ENCODE results near the gene VMP1. TPM values are rescaled to one million over a fixed set of nuclear protein-coding genes. Genes with fewer than 3 reads are reported as not detected.

Gene VMP1
- total RNA-seq, 1 experiment from 2014 or later, result 72.8 TPM

GRCh38 chr17:59762824-59763374 lies 55.4 kb downstream of the VMP1 start:
- TF ChIP-seq SOX15 (CRISPR knock-in tag; IDR thresholded peaks at IDR 0.05) (no peak), CREB1 (CRISPR knock-in tag; IDR thresholded peaks at IDR 0.05) (no peak), ZMAT4 (CRISPR knock-in tag; IDR thresholded peaks at IDR 0.05) (no peak), FOXK1 (CRISPR knock-in tag; IDR thresholded peaks at IDR 0.05) (no peak), ATF1 (CRISPR knock-in tag; IDR thresholded peaks at IDR 0.05) (no peak), E2F1 (CRISPR knock-in tag; IDR thresholded peaks at IDR 0.05) (no peak), ZBTB21 (CRISPR knock-in tag; IDR thresholded peaks at IDR 0.05; ENCODE audit: borderline replicate concordance) (no peak), MYBL2 (CRISPR knock-in tag; IDR thresholded peaks at IDR 0.05) (no peak), EMX1 (CRISPR knock-in tag; IDR thresholded peaks at IDR 0.05) (no peak), TCF7 (CRISPR knock-in tag; IDR thresholded peaks at IDR 0.05; ENCODE audit: low read depth) (no peak), ETV6 (CRISPR knock-in tag; IDR thresholded peaks at IDR 0.05) (no peak), TEAD4 (CRISPR knock-in tag; IDR thresholded peaks at IDR 0.05) (no peak)
- TF ChIP-seq, protein P1, sequence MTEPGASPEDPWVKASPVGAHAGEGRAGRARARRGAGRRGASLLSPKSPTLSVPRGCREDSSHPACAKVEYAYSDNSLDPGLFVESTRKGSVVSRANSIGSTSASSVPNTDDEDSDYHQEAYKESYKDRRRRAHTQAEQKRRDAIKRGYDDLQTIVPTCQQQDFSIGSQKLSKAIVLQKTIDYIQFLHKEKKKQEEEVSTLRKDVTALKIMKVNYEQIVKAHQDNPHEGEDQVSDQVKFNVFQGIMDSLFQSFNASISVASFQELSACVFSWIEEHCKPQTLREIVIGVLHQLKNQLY (CRISPR knock-in tag; IDR thresholded peaks at IDR 0.05), result no peak
- TF ChIP-seq, protein P2, sequence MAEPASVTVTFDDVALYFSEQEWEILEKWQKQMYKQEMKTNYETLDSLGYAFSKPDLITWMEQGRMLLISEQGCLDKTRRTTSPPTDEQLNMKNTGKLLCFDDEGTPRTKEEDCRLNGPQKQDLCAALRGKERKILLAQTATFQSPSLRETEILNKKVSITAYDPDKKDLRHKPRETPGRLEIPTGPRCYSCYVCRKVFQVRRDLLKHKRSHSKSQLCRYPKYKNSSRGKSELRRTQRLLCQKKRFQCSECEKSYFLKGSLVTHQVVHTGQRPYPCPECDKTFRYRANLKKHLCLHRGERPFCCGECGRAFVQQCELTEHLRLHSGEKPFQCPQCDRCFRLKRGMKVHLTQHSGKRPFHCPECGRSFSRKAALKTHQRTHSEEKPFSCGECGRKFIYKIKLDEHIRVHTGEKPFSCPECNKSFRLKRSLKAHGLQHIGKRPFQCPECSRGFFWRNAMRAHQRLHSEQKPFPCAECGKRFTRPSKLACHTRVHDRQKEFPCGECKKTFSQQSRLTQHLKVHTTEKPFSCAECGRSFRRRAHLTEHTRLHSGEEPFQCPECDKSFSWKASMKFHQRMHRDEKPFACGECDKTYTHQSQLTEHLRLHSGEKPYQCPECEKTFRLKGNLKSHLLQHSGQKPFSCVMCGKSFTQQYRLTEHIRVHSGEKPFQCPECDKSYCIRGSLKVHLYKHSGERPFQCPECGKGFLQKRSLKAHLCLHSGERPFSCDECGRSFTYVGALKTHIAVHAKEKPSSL (CRISPR knock-in tag; conservative IDR thresholded peaks at IDR 0.05), result no peak
- TF ChIP-seq, protein P3, sequence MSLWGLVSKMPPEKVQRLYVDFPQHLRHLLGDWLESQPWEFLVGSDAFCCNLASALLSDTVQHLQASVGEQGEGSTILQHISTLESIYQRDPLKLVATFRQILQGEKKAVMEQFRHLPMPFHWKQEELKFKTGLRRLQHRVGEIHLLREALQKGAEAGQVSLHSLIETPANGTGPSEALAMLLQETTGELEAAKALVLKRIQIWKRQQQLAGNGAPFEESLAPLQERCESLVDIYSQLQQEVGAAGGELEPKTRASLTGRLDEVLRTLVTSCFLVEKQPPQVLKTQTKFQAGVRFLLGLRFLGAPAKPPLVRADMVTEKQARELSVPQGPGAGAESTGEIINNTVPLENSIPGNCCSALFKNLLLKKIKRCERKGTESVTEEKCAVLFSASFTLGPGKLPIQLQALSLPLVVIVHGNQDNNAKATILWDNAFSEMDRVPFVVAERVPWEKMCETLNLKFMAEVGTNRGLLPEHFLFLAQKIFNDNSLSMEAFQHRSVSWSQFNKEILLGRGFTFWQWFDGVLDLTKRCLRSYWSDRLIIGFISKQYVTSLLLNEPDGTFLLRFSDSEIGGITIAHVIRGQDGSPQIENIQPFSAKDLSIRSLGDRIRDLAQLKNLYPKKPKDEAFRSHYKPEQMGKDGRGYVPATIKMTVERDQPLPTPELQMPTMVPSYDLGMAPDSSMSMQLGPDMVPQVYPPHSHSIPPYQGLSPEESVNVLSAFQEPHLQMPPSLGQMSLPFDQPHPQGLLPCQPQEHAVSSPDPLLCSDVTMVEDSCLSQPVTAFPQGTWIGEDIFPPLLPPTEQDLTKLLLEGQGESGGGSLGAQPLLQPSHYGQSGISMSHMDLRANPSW (CRISPR knock-in tag; conservative IDR thresholded peaks at IDR 0.05; ENCODE audit: low read depth), result no peak
- Mint-ChIP-seq H3K27me3 (ENCODE audit: low read depth) (no peaks in the 10 kb centered on the region), H3K36me3 (peaks cover 25% of the 10 kb centered on the region), H3K4me1 (peaks cover 8% of the 10 kb centered on the region), H3K4me3 (no peak overlapping the region), H3K27ac (no peak overlapping the region), H3K9me3 (peaks cover 7% of the 10 kb centered on the region)
- no peak for ATAC-seq
- ChIA-PET POLR2A (no interaction called here), CTCF (interaction anchor here (1.1 kb wide), 1 partner anchor 9 kb away, joined by 4 read pairs; no protein-coding TSS in a partner anchor)
- DNase-seq (ENCODE audit: low spot score), result no peak

- H3K4me3 Mint-ChIP-seq, result no peak overlapping the region
- POLR2A ChIA-PET, result no interaction called here
- TF ChIP-seq CDX4 (CRISPR knock-in tag; IDR thresholded peaks at IDR 0.05; ENCODE audit: borderline replicate concordance) (no peak), CREB1 (CRISPR knock-in tag; IDR thresholded peaks at IDR 0.05) (no peak), ZNF317 (CRISPR knock-in tag; IDR thresholded peaks at IDR 0.05; ENCODE audit: borderline replicate concordance, low read depth) (no peak), ZSCAN18 (CRISPR knock-in tag; IDR thresholded peaks at IDR 0.05) (no peak), FOXJ3 (CRISPR knock-in tag; IDR thresholded peaks at IDR 0.05; ENCODE audit: borderline replicate concordance) (no peak), ZNF532 (CRISPR knock-in tag; IDR thresholded peaks at IDR 0.05; ENCODE audit: borderline replicate concordance) (no peak)
- H3K4me1 Mint-ChIP-seq, result peaks cover 8% of the 10 kb centered on the region
- H3K27me3 Mint-ChIP-seq (ENCODE audit: low read depth), result no peaks in the 10 kb centered on the region
- peaks cover 7% of the 10 kb centered on the region for H3K9me3 Mint-ChIP-seq
- CTCF ChIA-PET, result no interaction called here
- H3K27ac Mint-ChIP-seq, result no peak overlapping the region
- DNase-seq (ENCODE audit: low spot score) (no peak), ATAC-seq (no peak)
- peaks cover 20% of the 10 kb centered on the region for H3K36me3 Mint-ChIP-seq
These were observed 56.4 kb downstream of the VMP1 start for GRCh38 chr17:59763861-59764260.

All from WTC11 (cell line).